DND-41 (cell line): ENCODE measurements around the gene KEAP1.

ENCODE experiments used
- ATAC-seq: fragments of 200-7000 bp; cut with Tn5 transposase; 3 replicates; pipeline ENCODE4 v1.9.1; 2021; ENCODE audit warnings: low read depth; ENCODE audit not compliant: insufficient read depth
- DNase-seq: peaks from one replicate; pipeline ENCODE4 v3.0.0-alpha.2; 2020
- H2AFZ ChIP-seq: 2 replicates; pipeline ENCODE4 v1.6.0; 2012; ENCODE audit warnings: low read depth, low read length
- H3K27ac ChIP-seq: 2 replicates; pipeline ENCODE4 v1.5.1; 2012; ENCODE audit warnings: low read length, inconsistent platforms
- H3K27me3 ChIP-seq: fragments of 200-600 bp; sonication (generic); 2 replicates; pipeline ENCODE4 v1.6.0; 2012; ENCODE audit warnings: low read length, mild to moderate bottlenecking, inconsistent platforms; ENCODE audit not compliant: insufficient read depth, poor library complexity
- H3K36me3 ChIP-seq: 2 replicates; pipeline ENCODE4 v1.5.1; 2012; ENCODE audit warnings: low read length, inconsistent platforms; ENCODE audit not compliant: insufficient read depth
- H3K4me1 ChIP-seq: 2 replicates; pipeline ENCODE4 v1.5.1; 2012; ENCODE audit warnings: mild to moderate bottlenecking, low read length; ENCODE audit not compliant: insufficient read depth
- H3K4me2 ChIP-seq: 2 replicates; pipeline ENCODE4 v1.6.0; 2012; ENCODE audit warnings: mild to moderate bottlenecking, moderate library complexity, low read length, inconsistent platforms; ENCODE audit not compliant: insufficient read depth
- H3K4me3 ChIP-seq, 2 experiments: fragments of 200-600 bp in 1 of 2; shearing (Covaris generic) in 1 of 2; 2 replicates each; pipeline ENCODE4 v1.5.1; 2012 to 2016; ENCODE audit warnings: inconsistent platforms in 2 of 2, low read length in 2 of 2, mild to moderate bottlenecking in 2 of 2, low read depth in 1 of 2, moderate library complexity in 1 of 2
- H3K79me2 ChIP-seq: 2 replicates; pipeline ENCODE4 v1.6.0; 2012; ENCODE audit warnings: low read length, inconsistent platforms; ENCODE audit not compliant: insufficient read depth
- H3K9ac ChIP-seq: 2 replicates; pipeline ENCODE4 v1.6.0; 2012; ENCODE audit warnings: low read depth, mild to moderate bottlenecking, inconsistent platforms, low read length, moderate library complexity
- H3K9me3 ChIP-seq: 2 replicates; pipeline ENCODE4 v1.5.1; 2012; ENCODE audit warnings: low read length, moderate library complexity, mild to moderate bottlenecking, inconsistent platforms; ENCODE audit not compliant: insufficient read depth, severe bottlenecking
- H4K20me1 ChIP-seq: 2 replicates; pipeline ENCODE4 v1.6.0; 2012; ENCODE audit warnings: low read length; ENCODE audit not compliant: insufficient read depth
- EZH2 ChIP-seq: IDR thresholded peaks from 3 replicates; pipeline ENCODE4 v1.6.1; 2012; ENCODE audit warnings: borderline replicate concordance, low read depth, mild to moderate bottlenecking, moderate library complexity, low read length, inconsistent platforms; ENCODE audit not compliant: severe bottlenecking
- TF ChIP-seq, protein P1 (sequence below): IDR thresholded peaks from 2 replicates; pipeline ENCODE4 v1.5.1; 2012; ENCODE audit warnings: borderline replicate concordance, low read length, moderate library complexity, mild to moderate bottlenecking; ENCODE audit not compliant: poor library complexity, severe bottlenecking; ENCODE audit errors: extremely low read depth

Gene KEAP1

DNA sequence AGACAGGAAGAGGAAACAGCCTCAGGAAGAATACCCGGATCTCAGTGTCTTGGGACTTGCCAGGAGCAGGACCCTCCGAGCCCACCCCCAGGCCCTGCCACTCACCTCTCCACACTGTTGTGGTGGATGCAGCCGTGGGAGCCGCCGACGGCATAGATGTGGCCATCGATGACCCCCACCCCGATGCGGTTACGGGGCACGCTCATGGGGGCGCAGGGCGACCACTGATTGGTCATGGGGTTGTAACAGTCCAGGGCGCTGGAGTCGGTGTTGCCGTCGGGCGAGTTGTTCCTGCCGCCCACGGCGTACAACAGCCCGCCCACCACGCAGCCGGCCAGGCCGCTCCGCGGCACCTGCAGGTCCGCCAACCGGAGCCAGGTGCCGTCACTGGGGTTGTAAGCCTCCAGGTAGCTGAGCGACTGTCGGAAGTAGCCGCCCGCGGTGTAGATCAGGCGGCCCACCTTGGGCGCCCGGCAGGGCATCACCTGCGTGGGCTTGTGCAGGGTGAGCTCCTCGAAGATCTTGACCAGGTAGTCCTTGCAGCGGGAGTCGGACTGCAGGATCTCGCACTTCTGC, 11.6 kb downstream of the KEAP1 start:
- Histone ChIP-seq H3K27ac (peak overlapping the region; percentile 16; the same call in 1 of the 2 replicates), H3K9me3 (no peaks in the 10 kb centered on the region), H3K4me2 (no peak overlapping the region), H3K27me3 (no peaks in the 10 kb centered on the region), H3K4me3 (no peak overlapping the region), H3K36me3 (peaks cover 76% of the 10 kb centered on the region), H4K20me1 (peaks cover 35% of the 10 kb centered on the region), H3K4me1 (peaks cover 7% of the 10 kb centered on the region; the same call in 1 of the 2 replicates), H3K9ac (no peak overlapping the region), H2AFZ (no peak overlapping the region), H3K79me2 (peaks cover 56% of the 10 kb centered on the region)
- TF ChIP-seq, protein P1, sequence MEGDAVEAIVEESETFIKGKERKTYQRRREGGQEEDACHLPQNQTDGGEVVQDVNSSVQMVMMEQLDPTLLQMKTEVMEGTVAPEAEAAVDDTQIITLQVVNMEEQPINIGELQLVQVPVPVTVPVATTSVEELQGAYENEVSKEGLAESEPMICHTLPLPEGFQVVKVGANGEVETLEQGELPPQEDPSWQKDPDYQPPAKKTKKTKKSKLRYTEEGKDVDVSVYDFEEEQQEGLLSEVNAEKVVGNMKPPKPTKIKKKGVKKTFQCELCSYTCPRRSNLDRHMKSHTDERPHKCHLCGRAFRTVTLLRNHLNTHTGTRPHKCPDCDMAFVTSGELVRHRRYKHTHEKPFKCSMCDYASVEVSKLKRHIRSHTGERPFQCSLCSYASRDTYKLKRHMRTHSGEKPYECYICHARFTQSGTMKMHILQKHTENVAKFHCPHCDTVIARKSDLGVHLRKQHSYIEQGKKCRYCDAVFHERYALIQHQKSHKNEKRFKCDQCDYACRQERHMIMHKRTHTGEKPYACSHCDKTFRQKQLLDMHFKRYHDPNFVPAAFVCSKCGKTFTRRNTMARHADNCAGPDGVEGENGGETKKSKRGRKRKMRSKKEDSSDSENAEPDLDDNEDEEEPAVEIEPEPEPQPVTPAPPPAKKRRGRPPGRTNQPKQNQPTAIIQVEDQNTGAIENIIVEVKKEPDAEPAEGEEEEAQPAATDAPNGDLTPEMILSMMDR, result no peak
- no peak for TF ChIP-seq EZH2
- ATAC-seq, result no peak
- no peak for DNase-seq

DNA sequence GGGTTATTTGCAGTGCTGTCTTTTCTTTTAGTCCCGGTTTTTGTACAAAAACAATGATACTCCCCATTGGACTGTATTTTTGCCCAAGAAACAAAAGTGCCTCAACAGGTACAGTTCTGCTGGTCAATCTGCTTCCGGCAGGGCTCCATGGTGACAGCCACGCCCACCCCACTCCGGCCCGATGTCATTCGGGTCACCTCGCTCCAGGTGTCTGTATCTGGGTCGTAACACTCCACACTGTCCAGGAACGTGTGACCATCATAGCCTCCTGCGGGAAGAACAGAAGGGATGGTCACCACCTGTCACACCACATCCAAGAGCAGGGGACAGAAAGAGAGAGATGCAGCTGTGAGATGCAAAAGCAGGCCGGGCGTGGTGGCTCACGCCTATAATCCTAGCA, 16.6 kb downstream of the KEAP1 start:
- Histone ChIP-seq H3K9ac (no peak overlapping the region), H3K4me2 (no peak overlapping the region), H3K4me3 (no peak overlapping the region), H3K9me3 (no peaks in the 10 kb centered on the region), H3K4me1 (0 out of 2 replicates have a peak, but pooled peaks cover 3% of the 10 kb centered on the region), H2AFZ (no peak overlapping the region), H4K20me1 (peaks cover 32% of the 10 kb centered on the region), H3K36me3 (peaks cover 54% of the 10 kb centered on the region), H3K79me2 (peaks cover 21% of the 10 kb centered on the region), H3K27ac (no peak overlapping the region), H3K27me3 (no peaks in the 10 kb centered on the region)
- DNase-seq, result no peak
- no peak for ATAC-seq
- TF ChIP-seq, protein P1, result no peak
- no peak for TF ChIP-seq EZH2

- Histone ChIP-seq H3K4me2 (no peak overlapping the region), H3K9me3 (no peaks in the 10 kb centered on the region), H2AFZ (no peak overlapping the region), H3K4me1 (no peaks in the 10 kb centered on the region), H3K9ac (no peak overlapping the region), H3K4me3 (no peak overlapping the region), H3K79me2 (no peaks in the 10 kb centered on the region), H3K27me3 (no peaks in the 10 kb centered on the region), H3K27ac (no peak overlapping the region), H3K36me3 (no peaks in the 10 kb centered on the region), H4K20me1 (no peaks in the 10 kb centered on the region)
- ATAC-seq, result no peak
- peak; percentile 29 for DNase-seq
- no peak for TF ChIP-seq EZH2
- TF ChIP-seq, protein P1, result peak; percentile 21
Observed at GRCh38 chr19:10478903-10479384, 24.2 kb downstream of the KEAP1 start.
